ENCODE data around the gene ABI3. TPM values are rescaled to one million over a fixed set of nuclear protein-coding genes. Genes with fewer than 3 reads are reported as not detected.

ABI3 gene
- total RNA-seq, 2 donors from 2014 or later: 2.5 to 3.3 TPM

DNA sequence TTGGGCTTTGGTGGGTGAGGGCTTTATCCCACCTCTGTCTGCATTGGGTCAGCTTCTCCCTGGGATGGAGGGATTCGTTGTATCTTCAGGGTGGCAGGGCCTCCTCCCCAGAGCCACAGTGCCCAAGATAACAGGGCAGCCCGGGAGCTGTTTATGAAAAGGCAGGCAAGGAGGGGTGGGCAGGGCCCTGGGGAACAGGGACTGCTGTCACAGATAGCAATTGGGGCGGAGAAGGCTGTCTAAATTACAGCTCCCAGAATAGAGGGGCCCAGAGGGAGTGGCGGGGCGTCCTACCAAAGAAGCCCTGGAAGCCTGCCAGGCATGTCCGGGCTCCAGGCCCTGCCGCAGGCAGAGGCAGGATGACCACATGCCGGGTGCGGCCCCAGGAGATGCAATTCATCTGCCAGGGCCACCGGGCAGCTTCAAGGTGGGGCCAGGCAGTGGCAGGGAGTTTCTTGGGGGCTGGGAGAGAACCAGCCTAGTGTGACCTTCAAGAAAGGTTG, 38.8 kb downstream of the ABI3 start:
- TF ChIP-seq, protein P1, sequence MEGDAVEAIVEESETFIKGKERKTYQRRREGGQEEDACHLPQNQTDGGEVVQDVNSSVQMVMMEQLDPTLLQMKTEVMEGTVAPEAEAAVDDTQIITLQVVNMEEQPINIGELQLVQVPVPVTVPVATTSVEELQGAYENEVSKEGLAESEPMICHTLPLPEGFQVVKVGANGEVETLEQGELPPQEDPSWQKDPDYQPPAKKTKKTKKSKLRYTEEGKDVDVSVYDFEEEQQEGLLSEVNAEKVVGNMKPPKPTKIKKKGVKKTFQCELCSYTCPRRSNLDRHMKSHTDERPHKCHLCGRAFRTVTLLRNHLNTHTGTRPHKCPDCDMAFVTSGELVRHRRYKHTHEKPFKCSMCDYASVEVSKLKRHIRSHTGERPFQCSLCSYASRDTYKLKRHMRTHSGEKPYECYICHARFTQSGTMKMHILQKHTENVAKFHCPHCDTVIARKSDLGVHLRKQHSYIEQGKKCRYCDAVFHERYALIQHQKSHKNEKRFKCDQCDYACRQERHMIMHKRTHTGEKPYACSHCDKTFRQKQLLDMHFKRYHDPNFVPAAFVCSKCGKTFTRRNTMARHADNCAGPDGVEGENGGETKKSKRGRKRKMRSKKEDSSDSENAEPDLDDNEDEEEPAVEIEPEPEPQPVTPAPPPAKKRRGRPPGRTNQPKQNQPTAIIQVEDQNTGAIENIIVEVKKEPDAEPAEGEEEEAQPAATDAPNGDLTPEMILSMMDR (IDR thresholded peaks at IDR 0.05): no peak
- Histone ChIP-seq H3K9me3 (no peaks in the 10 kb centered on the region), H3K27ac (no peak overlapping the region), H3K27me3 (no peaks in the 10 kb centered on the region), H3K9ac (ENCODE audit: low read depth in 2 of 2, low read length in 2 of 2) (no peak overlapping the region), H3K4me1 (no peaks in the 10 kb centered on the region), H3K36me3 (no peaks in the 10 kb centered on the region), H3K4me3 (no peak overlapping the region)
- intact Hi-C loops (cut with DNase I): no loop called here
- DNase-seq: no peak

DNA sequence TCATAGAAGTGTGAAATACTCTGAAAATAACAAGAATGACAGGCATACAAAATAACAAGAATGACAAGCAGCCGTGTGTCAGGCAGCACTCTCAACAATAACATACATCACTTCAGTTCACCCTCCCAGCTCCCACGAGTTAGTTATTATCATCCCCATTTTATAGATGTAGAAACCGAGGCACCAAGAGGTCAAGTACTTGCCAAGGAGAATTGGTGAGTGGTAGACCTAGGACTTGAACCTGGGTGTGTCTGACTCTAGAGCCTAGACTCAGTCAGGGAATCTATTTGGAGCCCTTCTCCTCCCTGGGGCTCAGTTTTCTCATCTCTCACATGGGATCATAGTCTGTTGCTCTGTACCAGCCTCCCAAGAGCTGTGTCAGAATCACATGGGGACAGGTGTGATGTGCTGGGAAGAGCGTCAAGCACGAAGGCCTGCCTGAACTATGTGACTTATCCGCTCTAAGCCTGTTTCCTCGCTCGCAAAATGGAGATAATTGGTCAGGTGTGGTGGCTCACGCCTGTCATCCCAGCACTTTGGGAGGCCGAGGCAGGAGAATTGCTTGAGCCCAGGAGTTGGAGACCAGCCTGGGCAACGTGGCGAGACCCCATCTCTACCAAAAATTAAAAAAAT, 39.5 kb downstream of the ABI3 start:
- Histone ChIP-seq H3K4me1 (no peaks in the 10 kb centered on the region), H3K9ac (ENCODE audit: low read depth in 2 of 2, low read length in 2 of 2) (no peak overlapping the region), H3K27ac (no peak overlapping the region), H3K9me3 (no peaks in the 10 kb centered on the region), H3K27me3 (no peaks in the 10 kb centered on the region), H3K36me3 (no peaks in the 10 kb centered on the region), H3K4me3 (no peak overlapping the region)
- TF ChIP-seq, protein P1 (IDR thresholded peaks at IDR 0.05): no peak
- intact Hi-C loops (cut with DNase I): no loop called here
- no peak for DNase-seq

DNA sequence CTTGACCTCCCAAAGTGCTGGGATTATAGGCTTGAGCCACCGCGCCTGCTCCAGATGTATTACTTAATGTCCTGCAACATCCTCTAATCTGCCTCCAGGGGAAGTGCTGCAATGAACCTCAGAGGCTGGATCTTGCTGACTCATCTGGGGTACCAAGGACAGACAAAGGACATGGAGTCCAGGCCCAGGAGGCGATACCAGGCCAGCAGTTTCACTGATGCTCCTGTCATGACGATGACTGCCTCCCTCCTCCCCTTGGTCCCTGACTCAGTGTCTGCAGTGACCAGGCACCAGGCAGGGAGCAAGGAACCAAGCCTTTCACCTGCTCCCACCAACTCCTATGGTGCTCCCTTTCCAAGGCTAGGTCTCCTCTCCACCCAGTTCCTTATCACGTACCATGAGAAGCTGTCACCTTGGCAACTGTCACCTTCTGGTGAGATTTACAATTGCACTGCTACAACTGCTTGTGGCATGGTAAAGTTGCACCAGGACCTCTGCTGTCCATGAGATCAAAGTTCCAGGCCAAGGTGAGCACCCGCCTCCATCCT, 41.7 kb downstream of the ABI3 start:
- TF ChIP-seq, protein P1 (IDR thresholded peaks at IDR 0.05): no peak
- Histone ChIP-seq H3K9ac (ENCODE audit: low read depth in 2 of 2, low read length in 2 of 2) (no peak overlapping the region), H3K9me3 (no peaks in the 10 kb centered on the region), H3K4me3 (no peak overlapping the region), H3K4me1 (no peaks in the 10 kb centered on the region), H3K36me3 (no peaks in the 10 kb centered on the region), H3K27me3 (no peaks in the 10 kb centered on the region), H3K27ac (no peak overlapping the region)
- intact Hi-C loops (cut with DNase I): no loop called here
- peak; percentile 21 for DNase-seq

DNA sequence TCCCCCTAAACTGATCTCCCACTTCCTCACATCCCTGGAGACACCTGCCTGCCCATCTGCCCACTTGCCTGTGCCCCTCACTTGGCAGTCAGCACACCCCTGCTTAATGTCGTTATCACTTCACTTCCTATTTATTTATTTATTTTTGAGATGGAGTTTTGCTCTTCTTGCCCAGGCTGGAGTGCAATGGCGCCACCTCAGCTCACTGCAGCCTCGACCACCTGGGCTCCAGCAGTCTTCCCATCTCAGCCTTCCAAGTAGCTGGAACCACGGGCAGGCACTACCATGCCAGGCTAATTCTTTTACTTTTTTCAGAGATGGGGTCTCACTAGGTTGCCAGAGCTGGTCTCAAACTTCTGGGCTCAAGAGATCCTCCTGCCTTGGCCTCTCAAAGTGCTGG, 43.6 kb downstream of the ABI3 start:
- Histone ChIP-seq H3K9me3 (no peaks in the 10 kb centered on the region), H3K27ac (no peak overlapping the region), H3K4me3 (no peak overlapping the region), H3K4me1 (no peaks in the 10 kb centered on the region), H3K9ac (ENCODE audit: low read depth in 2 of 2, low read length in 2 of 2) (no peak overlapping the region), H3K36me3 (no peaks in the 10 kb centered on the region), H3K27me3 (no peaks in the 10 kb centered on the region)
- intact Hi-C loops (cut with DNase I): no loop called here
- DNase-seq: no peak
- TF ChIP-seq, protein P1 (IDR thresholded peaks at IDR 0.05): no peak

DNA sequence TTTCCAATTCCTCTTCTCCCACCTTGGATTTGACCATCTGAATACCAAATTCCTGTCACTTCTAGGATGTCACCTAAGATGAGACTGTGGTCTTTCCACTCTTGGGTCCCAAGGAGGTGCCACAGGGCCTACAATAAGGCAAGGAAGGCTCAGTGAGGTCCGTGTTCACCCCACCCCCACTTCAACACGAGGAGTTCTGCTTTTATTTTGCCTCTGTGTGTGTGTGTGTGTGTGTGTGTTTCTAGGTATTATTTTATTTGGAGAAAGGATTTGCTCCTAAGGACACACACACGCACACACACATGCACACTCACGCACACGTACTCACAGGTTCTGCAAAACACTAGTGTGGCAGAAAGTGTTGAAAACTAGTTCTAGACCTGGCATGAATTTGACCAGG, 44.6 kb downstream of the ABI3 start:
- Histone ChIP-seq H3K27me3 (no peaks in the 10 kb centered on the region), H3K4me3 (no peak overlapping the region), H3K9ac (ENCODE audit: low read depth in 2 of 2, low read length in 2 of 2) (no peak overlapping the region), H3K4me1 (no peaks in the 10 kb centered on the region), H3K27ac (no peak overlapping the region), H3K9me3 (no peaks in the 10 kb centered on the region), H3K36me3 (no peaks in the 10 kb centered on the region)
- TF ChIP-seq, protein P1 (IDR thresholded peaks at IDR 0.05): no peak
- no peak for DNase-seq
- intact Hi-C loops (cut with DNase I): no loop called here
